HG03108 (cell line): ENCODE data around the gene SCN3B.

Experiments used
- ATAC-seq: cut with Tn5 transposase; IDR thresholded peaks from one replicate; pipeline ENCODE4 v1.9.1; 2021; ENCODE audit warnings: moderate library complexity; ENCODE audit not compliant: unreplicated experiment

The SCN3B gene

DNA sequence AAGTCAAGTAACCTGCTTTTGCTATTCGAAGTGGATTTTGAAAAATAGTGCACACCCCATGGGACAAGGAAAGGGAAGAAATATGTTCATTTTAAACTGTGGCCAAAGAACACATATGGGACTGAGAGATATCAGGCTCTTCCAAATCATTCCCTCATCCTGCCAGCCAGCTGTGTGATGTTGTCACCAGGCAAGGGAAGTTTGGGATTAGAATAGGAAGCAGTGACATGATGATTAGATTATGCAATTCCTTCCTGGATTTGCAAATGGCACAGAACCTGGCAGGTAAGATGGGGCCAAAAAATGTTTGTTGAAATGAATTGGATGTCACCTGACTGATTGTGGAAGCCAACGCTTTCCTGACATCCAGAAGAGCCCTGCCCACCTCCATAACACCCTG is 4.9 kb upstream of the SCN3B start:
- no peak for ATAC-seq

DNA sequence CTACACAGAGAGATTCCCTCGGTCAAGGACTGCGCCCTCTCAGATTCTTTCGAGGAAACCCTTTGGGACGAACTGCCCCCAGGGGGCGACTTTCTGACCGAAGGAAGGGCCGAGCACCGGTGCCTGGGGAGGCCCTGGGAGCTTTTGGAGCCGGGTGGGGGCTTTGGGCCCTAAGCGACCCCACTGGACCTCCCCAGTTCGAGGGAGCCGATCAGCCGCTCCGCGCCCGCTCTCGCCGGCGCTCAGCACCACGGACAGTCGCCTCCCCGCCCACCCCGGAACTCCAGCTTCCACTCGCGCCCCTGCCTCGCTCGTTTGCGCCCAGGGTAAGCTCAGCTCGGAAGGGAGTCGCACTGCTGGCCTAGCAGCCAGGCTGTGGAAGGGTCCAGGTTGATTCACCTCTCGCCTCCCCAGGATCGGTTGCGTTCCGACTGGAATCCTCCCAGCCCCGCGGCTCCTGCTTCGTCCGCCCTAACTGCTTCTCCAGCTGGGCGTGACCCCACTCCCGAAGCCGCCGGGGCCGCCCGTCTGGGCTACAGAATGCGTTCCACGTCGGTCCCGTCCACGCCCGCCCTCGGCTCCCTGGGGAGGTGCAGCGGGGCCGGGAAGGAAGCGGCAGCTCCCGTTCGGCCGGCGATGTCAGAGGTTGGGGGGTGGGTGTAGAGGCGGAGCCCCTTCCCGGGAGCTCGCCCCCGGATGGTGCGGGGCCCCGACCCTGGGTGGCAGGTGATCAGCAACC is 428 bp downstream of the SCN3B start:
- ATAC-seq = no peak

DNA sequence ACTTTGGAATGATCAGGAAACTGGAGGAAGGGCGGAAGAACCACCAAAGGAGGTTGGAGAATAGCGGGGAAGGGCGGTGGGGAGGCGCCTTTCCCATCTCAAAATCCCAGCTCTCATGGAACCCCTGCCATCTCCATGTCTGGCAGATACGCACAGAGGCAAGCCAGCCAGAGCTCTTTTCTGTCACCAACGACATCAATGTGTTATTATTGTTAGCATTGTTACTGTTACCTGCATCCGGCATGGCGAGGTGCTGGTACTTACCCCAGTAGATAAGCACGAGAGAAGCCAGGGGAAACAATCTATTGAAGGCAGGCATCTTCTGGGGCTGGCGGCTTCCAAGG is 969 bp downstream of the SCN3B start:
- ATAC-seq = no peak

DNA sequence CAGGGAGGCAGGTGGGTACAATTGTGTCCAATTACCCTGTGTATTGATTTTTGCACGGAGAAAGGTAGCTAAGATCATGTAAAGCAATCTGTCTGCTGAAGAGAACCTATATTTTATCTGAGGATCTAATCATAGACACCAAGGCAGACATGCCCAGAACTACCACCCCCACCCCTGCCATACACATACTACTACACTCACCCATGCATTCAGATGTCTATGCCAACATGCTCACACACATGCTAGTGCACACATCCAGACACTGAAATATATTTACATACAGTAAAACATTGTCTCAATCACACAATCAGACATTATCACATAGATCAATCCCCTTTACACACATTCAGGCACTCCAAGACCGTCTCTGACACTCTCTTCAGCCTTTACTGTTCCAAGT is 1.8 kb downstream of the SCN3B start:
- no peak for ATAC-seq

DNA sequence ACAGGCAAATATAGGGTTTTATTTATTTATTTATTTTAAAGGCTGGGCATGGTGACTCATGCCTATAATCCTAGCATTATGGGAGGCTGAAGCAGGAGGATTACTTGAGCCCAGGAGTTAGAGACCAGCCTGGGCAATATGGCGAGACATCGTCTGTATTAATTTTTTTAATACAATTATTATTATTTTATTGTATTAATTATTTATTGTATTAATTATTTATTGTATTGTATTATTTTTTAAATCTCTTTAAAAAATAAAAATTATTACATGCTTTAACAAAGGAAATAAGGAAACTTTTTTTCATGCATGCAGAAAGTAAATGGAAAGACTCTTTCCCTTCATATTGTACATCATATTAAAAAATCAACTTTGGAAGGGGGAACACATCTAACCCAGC is 3.5 kb downstream of the SCN3B start:
- no peak for ATAC-seq

DNA sequence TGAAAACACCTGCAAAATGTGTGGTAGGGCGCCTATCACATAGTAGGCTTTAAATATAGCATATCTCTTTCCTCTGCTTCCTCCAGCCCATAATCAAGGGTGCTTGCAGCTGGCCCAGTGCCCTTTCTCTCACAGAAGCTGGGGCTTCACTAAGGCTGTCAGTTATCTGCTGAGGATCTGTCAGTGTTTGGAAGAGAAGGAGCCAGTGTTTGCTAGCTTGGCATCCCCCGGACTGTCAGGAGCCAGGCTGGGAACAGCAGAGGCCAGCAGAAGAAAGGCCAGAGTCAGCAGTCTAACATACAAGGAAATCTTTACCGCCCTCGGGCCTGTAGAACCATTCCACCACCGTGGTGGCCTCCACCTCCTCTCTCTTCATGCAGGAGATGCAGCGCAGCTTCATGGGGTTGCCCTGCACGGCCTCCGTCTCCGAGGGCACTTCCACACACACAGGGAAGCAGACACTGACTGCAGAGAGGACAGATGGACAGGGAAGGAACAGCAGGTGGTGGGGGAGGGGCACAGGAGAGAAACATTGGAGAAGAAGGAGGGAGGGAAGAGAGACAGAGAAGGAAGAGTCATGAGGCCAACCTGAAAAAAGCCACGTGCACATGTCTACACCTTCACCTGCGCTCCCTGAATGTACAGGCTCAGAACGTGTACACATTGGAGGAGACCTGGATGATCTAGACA is 9.0 kb downstream of the SCN3B start:
- ATAC-seq = no peak

DNA sequence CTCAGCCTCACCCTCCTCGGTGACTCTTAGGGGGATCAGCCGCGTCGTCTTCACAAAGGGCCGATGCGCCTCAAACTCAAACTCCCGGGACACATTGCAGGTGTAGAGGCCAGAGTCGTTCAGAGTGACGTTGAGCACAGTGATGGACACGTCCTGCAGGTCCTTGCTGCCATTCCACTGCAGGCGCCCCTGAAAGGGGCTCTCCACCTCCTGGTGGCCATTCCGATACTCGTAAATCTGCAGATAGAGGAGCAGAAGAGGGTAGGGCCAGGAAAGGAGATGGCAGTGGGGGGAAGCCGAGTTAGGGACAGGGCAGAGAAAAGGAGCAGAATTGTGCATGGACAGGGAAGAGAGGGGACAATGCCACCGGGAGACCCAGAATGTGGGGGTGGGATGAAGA is 12.0 kb downstream of the SCN3B start:
- ATAC-seq = no peak

DNA sequence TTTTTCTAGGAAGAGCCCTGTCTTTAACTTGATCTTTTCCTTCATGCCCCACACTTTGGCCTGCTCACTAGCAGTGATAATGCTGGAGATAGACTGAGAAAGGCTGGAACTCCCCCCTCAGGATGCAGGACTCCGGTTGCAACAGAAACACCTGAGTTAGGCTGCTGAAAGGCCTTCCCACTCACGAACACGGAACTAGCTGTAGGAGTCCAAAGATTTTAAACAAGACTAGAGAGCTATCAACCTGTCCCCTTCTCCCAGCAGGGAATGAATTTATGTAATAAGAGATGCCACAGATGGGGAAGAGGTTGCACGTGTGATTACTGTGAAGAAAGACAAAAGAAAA is 13.0 kb downstream of the SCN3B start:
- no peak for ATAC-seq

DNA sequence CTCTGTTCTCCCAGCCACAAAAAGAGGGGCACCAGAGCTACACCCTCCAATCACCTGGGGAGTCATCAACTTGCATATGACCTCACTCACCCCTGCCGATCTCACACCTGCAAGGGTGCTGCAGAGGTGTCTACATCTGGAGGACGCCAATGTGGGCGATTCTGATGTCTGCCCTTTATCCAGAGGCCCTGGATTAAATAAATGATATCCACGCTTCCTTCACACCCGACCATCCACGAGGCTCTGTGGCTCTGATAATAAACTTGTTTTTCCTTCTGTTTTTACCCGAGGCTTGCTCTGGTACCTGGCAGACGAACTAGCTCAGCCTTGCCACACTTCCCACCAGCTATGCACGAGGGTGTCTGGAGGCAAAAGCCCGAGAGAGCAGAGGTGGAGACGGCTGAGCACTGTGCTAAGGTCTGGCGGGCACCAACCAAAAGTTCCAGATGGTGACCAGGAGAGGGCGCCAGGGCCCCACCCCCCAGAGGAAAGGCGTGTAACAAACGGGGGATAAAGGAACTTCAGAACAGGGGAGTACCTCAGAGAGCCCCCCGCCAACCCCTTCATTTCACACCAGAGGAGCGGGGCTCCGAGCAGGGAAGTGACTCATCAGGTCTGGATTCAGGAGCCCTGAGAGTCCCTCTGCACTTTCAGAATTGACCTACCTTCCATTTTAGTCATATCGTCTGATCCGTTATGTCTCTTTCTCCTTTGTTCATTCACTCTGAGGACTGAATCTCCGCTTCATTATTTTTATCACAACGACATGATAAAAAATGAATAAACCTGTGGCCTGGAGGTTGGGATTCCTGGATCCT is 13.5 kb downstream of the SCN3B start:
- ATAC-seq = no peak

DNA sequence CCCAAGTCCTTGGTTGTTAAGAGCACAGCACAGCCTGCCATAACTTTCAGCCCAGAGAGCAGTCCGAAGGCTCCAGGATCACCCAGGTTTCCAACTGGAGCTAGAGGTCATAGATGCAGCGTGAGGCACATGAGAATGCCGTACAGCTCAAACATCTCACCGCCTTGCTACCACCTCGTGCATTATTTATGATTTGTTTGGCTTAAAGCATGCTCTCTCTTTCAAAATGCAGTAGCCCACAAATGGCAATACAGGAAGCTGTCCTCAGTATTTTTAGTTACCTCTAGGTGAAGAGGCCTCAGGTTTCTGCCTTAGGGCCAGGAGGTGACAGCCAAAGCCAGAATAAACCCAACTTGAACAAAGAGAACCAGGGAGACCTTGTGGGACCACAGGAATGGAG is 14.4 kb downstream of the SCN3B start:
- ATAC-seq = no peak

DNA sequence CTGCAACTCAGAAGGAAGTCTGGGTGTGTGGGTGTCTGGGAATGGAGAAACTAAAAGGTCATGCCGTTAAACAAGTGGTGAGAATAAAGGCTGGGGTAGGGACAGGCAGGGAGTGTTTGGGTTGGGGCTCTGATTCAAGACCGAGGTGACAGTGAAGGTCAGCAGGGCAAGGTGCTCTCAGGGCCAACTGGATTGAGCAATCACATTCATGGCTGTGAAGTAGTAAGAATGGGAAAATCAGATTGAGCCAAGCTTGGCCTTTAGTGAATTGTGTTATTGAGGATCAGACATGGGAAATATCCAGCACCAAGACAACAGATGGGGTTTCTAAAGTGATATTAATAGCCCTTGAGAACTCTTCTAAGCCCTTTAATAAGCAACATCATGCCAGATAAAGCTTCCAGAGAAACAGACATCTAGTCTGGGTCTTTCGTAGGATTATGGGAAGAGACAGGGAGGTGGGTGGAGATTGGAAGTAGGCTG is 24.3 kb downstream of the SCN3B start:
- no peak for ATAC-seq

DNA sequence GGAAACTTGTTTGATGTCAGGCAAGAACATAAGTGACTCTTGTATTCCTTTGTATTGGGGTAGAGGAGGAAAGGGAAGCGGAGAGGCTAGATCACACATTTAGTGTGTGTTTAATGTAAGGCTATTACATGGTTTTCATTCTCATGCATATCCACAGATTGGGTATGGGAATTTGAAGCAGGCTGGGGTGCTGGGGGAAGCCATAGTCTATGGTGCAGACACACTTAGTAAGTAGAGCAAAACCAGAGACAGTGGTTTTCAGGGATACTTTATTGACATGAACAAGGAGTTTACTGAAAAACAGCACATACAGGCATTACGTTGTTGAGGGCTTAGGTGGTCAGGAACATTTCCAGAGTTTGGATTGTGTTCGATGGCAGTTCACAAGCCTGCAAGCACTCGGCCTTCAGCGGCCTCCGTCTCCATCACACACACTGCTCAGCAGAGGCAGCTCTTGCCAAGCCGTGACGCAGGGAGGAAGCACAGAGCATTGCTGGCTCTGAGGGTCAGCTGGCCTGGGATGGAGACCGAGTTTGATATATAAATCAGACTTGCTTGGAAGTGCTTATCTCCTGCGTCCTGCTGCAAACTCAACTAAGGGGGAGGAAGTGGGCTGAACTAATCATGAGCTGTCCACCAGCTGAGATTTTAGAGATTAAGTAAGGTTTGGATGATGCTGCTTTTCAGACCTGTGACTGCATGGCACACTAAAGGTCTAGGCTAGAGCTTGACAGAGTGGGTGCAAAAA is 25.3 kb downstream of the SCN3B start:
- ATAC-seq = no peak

DNA sequence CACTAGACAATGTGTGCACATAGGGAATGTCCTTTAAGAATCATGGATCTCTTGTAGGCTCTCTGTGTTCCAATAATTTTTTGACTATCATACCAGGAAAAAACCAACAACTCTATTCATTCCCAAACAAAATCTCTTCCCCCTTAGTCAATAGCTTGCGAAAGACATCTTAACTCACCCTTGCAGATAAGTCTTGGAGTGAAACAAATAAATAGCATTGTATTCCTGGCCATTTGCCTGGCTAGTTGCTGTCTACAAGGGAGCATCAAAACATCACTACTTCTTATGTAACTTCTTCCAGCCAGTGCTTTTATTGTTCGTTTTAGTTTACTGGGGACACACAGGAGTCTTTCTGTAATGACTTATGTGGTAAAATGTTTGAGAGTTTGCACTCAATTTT is 29.4 kb downstream of the SCN3B start:
- no peak for ATAC-seq

DNA sequence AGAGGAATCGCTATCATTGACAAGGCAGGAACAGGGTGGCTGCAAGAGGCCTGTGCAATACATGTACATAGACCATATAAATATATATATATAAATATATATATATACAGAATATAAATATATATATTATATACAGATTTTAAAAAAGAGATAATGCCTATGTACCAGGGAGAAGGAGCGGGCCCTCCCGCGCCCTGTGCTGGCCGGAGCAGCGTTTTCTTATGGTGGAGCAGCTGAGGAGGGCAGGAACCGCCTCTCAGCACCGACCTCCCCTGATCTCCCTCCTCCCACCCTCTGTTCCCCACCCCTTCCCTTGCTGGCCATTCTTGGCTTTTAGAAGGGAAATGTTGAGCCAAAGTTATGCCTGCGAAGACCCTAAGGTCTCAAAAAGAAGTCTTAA is 31.8 kb downstream of the SCN3B start:
- ATAC-seq = no peak

DNA sequence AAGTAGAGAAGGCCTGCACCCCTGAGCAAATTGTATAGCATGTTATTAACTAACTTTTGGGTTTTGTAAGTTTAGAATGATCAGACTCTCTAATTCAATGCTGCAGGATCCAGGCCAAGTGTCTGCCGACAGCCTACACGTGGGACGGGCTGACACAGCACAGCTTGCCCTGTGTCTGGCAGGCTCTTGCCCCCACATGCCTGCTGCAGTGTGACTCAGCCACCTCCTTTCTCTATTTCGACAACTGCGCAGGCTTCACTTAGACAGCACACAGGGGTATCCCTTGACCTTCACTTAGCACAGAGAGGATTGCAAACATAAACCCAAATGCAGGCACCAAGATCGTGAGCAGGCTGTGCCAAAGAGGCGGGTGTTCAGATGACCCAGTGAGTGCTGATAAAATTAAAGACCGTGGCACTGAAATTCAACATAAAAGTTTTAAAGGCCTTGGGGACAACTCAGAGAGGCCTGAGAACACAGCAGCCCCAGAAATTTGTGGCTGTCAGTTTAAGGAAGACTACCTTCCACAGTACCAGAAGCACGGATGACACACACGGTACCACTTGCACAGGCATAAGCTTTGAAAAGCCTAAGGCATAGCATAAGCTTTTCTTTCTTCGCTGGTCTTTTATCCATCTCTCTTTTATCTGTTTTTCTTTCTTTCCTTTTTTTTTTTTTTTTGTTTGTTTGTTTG is 37.8 kb downstream of the SCN3B start:
- ATAC-seq = no peak

DNA sequence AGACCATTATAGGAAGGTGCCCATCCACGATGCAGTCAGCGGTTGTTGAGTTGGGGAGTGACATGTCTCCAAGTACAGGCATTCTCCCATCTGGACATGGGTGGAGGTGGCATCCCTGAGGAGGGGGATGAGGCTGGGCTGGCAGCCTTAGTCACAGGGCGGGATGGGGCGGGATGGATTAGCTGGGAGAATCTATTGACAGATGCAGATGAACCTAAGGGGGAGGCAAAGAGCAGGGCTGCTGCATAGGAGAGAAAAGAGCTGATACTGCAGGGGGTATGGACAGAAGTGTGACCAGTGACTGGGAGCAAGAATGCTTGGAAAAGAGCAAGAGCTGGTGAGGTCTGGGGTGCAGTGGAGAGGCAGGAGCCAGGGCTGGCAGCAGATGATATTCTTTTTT is 42.7 kb downstream of the SCN3B start:
- no peak for ATAC-seq

DNA sequence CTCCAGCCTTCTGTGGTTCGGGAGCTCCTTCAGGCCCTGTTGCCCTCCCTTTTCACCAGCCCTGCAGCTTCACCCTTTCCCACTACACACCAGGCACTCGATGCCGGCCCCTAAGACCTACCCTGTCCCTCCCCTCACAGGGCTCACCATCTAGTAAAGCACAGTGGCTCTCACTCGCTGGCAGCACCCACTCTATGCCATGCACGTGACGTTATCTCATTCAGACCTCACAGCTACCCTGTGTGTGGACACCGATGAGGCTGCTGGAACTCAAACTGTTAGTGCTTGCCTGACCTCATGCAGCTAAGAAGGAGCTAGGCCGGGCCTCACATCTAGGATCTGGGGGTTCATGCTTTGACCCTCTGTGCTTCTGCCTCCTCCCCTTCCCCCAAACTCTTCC is 45.5 kb downstream of the SCN3B start:
- ATAC-seq = no peak

DNA sequence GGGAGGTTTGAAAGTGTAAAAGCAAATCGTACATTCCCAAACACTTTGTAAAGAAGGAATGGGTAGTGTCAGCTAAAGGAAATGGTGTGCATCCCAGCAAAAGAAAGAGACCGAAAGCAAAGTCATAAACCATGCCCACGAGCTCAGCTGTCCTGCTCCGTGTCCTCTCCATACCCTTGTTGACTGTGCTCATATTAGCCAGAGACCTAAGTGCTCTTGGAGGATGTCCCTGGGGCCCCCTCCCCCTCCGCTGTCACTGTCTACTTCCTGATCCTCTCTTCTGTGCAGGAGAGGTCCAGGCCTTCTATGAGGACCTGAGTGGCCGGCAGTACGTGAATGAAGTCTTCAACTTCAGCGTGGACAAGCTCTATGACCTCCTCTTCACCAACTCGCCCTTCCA is 46.1 kb downstream of the SCN3B start:
- ATAC-seq = no peak

DNA sequence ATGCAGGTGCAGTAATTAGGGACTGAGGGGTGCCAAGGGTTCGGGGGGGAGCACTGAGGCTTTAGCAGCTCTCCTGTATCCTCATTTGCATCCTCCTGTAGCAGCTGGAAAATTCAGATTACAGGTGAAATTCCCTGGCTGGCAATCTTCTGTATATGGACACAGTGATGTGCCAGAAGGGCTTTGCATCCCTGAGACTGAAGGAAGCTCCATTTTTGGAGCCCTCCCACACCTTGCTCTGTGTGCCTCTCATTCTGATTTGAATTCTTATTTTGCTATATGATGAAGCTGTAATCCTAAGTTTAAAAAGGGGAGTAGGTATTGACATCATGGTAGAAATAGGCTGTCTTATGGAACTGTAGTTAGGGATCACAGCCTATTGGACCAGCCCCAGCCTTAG is 46.6 kb downstream of the SCN3B start:
- no peak for ATAC-seq

DNA sequence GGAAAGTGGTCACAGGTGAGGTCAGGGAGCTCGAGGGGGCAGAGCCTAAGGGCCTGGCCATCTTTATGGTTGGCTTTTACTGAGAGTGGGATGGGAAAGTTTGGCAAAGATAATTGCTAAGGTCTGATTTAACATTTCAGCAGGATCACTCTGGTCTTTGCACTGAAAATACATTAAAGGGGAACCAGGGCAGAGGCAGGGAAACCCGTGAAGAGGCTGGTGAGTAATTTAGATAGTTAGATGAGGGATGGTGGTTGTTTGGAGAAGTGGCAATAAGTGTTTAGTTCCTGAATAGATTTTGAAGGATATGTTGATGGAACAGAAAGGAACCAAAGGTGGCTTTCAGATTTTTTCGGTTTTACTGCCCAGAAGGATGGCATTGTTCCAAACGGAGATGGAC is 50.8 kb downstream of the SCN3B start:
- no peak for ATAC-seq

DNA sequence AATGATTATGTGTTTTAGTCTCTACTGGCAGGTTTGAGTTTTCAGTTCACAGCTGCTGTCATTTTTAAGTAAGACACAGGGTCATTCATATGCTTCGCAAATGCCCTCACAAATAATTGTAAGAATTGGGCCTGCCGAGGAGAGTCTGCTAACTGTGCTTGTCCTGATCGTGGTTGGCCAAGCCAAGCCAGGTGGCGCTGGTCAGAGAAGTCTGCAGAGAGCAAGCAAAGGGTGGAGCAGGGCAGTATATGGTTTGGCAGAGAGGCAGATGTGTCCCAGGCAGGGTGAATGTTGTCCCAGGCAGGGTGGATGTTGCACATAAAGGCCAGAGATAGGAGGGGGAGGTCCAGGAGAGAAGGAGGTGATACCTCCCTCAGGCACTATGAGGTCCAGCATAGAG is 52.7 kb downstream of the SCN3B start:
- no peak for ATAC-seq
